ENCODE measurements around the gene LETMD1. TPM values are rescaled to one million over a fixed set of nuclear protein-coding genes. Genes with fewer than 3 reads are reported as not detected.

Gene LETMD1
- total and polyA plus RNA-seq, 11 donors, result 13.6 to 34.4 (median 22.7) TPM

- H3K4me1 ChIP-seq, result peaks cover 0 to 28% (median 19%) of the 10 kb centered on the region in 12 donors
- DNase-seq (no peak), ATAC-seq (no peak)
- H3K9me3 ChIP-seq, result no peaks in the 10 kb centered on the region
- intact Hi-C loops (cut with DNase I), result no loop called here
- TF ChIP-seq POLR2A (IDR thresholded peaks at IDR 0.05), result no peak
- no peak for TF ChIP-seq CTCF (IDR thresholded peaks at IDR 0.05)
- H3K27me3 ChIP-seq, result no peaks in the 10 kb centered on the region
- WGBS, 4 donors, result 78 to 87% (median 83%) methylated on average over 4 of the region's 4 CpGs
- no peak overlapping the region for H3K4me3 ChIP-seq
- H3K27ac ChIP-seq, result no peak overlapping the region
- H3K36me3 ChIP-seq, result peaks cover 0 to 73% (median 66%) of the 10 kb centered on the region in 9 donors
Observed at GRCh38 chr12:51051787-51052186, 3.7 kb downstream of the LETMD1 start.

- H3K4me3 ChIP-seq, result no peak overlapping the region
- peaks cover 3 to 100% (median 96%) of the 10 kb centered on the region in 9 donors for H3K36me3 ChIP-seq
- peaks cover 0 to 4% (median 0%) of the 10 kb centered on the region in 12 donors for H3K4me1 ChIP-seq
- no peak overlapping the region for H3K27ac ChIP-seq
- WGBS, 4 donors, result 85 to 97% (median 94%) methylated on average over 2 of the region's 2 CpGs
- intact Hi-C loops (cut with DNase I), result no loop called here
- TF ChIP-seq CTCF (IDR thresholded peaks at IDR 0.05) (no peak), POLR2A (IDR thresholded peaks at IDR 0.05) (no peak)
- ATAC-seq (no peak), DNase-seq (no peak)
- H3K27me3 ChIP-seq, result no peaks in the 10 kb centered on the region
- H3K9me3 ChIP-seq, result no peaks in the 10 kb centered on the region
Observed at GRCh38 chr12:51055060-51055459, 6.9 kb downstream of the LETMD1 start.

- DNase-seq (no peak), ATAC-seq (no peak)
- peaks cover 3 to 100% (median 98%) of the 10 kb centered on the region in 9 donors for H3K36me3 ChIP-seq
- H3K4me3 ChIP-seq, result no peak overlapping the region
- WGBS, 4 donors, result 82 to 83% (median 83%) methylated on average over 5 of the region's 5 CpGs
- TF ChIP-seq CTCF (IDR thresholded peaks at IDR 0.05) (no peak), POLR2A (IDR thresholded peaks at IDR 0.05) (no peak)
- H3K27ac ChIP-seq, result no peak overlapping the region
- no peaks in the 10 kb centered on the region for H3K27me3 ChIP-seq
- H3K9me3 ChIP-seq, result no peaks in the 10 kb centered on the region
- intact Hi-C loops (cut with DNase I), result no loop called here
- peaks cover 0 to 4% (median 0%) of the 10 kb centered on the region in 12 donors for H3K4me1 ChIP-seq
Observed at GRCh38 chr12:51056242-51056641, 8.1 kb downstream of the LETMD1 start.

GRCh38 chr12:51059086-51059485, 11.0 kb downstream of the LETMD1 start:
- Histone ChIP-seq H3K27ac (no peak overlapping the region), H3K36me3 (peaks cover 3 to 100% (median 99%) of the 10 kb centered on the region in 9 donors), H3K4me1 (no peaks in the 10 kb centered on the region), H3K27me3 (no peaks in the 10 kb centered on the region), H3K4me3 (no peak overlapping the region), H3K9me3 (no peaks in the 10 kb centered on the region)
- ATAC-seq, result no peak
- DNase-seq, result no peak
- TF ChIP-seq CTCF (IDR thresholded peaks at IDR 0.05) (no peak), POLR2A (IDR thresholded peaks at IDR 0.05) (no peak)
- intact Hi-C loops (cut with DNase I), result no loop called here
- WGBS, 4 donors, result 83 to 91% (median 90%) methylated on average over 7 of the region's 7 CpGs

Measured in heart left ventricle (tissue), 16 donors.